ENCODE data around the gene KHDC4. TPM values are rescaled to one million over a fixed set of nuclear protein-coding genes. Genes with fewer than 3 reads are reported as not detected.
A peak's percentile ranks its signal among the peaks of the same experiment; 100 is the strongest.
"Not testable (repeated sequence)": the region's sequence is repeated elsewhere in the genome, so short reads cannot be mapped to it uniquely, and the experiment has no call there.

Gene KHDC4
- total RNA-seq, 3 donors from 2014 or later (not counting 1 experiment from before 2014, with no cell fraction given): 61.9 to 101 (median 85.9) TPM

DNA sequence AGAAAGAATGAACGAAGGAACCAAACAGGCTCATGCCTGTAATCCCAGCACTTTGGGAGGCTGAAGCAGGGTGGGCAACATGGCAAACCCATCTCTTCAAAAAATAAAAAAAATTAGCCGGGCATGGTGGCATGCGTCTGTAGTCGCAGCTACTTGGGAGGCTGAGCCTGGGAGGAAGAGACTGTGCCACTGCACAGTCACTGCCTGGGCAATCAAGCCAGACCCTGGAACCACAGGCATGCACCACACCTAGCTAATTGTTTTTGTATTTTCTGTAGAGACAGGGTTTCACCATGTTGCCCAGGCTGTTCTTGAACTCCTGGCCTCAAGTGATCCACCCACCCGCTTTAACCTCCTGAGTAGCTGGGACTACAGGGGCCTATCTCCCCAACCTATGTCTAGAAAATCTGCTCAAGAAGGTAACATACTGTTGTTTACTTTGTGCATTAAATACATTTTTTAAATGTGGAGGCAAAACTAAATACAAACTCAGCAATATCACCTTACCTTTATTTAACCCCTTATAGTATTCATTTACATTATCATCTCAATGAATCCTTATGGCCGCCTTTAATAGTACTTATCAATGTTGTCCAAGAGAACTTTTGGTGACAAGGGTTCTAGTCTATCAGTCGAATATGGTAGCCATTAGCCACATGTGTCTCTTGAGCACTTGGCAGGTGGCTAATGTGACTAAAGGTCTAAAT is 2.7 kb downstream of the KHDC4 start:
- ATAC-seq: no peak
- H3K4me3 ChIP-seq (ENCODE audit: low read length): no peak overlapping the region
- no peaks in the 10 kb centered on the region for H3K27me3 ChIP-seq (ENCODE audit: control insufficient read depth, insufficient read depth, low read length)
- intact Hi-C loops (cut with micrococcal nuclease): no loop called here
- H3K4me3 Mint-ChIP-seq: peak overlapping the region; percentile 78
- WGBS (ENCODE audit: insufficient coverage): 86% methylated on average over 6 of the region's 7 CpGs
- H3K36me3 ChIP-seq (ENCODE audit: control insufficient read depth, insufficient read depth, low read length): peaks cover 51% of the 10 kb centered on the region
- TF ChIP-seq, protein P1, sequence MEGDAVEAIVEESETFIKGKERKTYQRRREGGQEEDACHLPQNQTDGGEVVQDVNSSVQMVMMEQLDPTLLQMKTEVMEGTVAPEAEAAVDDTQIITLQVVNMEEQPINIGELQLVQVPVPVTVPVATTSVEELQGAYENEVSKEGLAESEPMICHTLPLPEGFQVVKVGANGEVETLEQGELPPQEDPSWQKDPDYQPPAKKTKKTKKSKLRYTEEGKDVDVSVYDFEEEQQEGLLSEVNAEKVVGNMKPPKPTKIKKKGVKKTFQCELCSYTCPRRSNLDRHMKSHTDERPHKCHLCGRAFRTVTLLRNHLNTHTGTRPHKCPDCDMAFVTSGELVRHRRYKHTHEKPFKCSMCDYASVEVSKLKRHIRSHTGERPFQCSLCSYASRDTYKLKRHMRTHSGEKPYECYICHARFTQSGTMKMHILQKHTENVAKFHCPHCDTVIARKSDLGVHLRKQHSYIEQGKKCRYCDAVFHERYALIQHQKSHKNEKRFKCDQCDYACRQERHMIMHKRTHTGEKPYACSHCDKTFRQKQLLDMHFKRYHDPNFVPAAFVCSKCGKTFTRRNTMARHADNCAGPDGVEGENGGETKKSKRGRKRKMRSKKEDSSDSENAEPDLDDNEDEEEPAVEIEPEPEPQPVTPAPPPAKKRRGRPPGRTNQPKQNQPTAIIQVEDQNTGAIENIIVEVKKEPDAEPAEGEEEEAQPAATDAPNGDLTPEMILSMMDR (IDR thresholded peaks at IDR 0.05): no peak
- DNase-seq: no peak
- peak overlapping the region in 1 of 2 donors; percentile 58 for H3K27ac Mint-ChIP-seq
- H3K36me3 Mint-ChIP-seq: peaks cover 13% of the 10 kb centered on the region
- H3K9me3 ChIP-seq (ENCODE audit: control insufficient read depth, insufficient read depth, low read length): no peaks in the 10 kb centered on the region
- H3K27ac ChIP-seq (ENCODE audit: low read length): no peak overlapping the region
- no peaks in the 10 kb centered on the region for H3K27me3 Mint-ChIP-seq (ENCODE audit: low read depth in 2 of 2)
- peaks cover 31% of the 10 kb centered on the region for H3K4me1 ChIP-seq (ENCODE audit: control insufficient read depth, insufficient read depth, low read length)
- H3K9me3 Mint-ChIP-seq: no peaks in the 10 kb centered on the region
- peaks cover 22 to 24% of the 10 kb centered on the region in 2 donors for H3K4me1 Mint-ChIP-seq

DNA sequence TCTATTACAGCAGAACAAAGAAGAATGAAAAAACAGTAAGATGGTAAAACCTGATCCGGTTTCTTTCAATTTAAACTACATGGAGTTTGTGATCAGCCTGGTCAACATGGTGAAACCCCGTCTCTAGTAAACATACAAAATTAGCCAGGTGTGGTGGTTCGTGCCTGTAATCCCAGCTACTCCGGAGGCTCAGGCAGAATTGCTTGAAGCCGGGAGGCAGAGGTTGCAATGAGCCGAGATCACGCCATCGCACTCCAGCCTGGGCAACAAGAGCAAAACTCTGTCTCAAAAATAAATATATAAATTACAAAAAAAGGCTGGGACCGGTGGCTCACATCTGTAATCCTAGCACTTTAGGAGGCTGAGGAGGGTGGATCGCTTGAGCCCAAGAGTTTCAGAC is 3.5 kb downstream of the KHDC4 start:
- H3K27ac ChIP-seq (ENCODE audit: low read length); H3K27me3 Mint-ChIP-seq (ENCODE audit: low read depth in 2 of 2); intact Hi-C loops (cut with micrococcal nuclease); H3K27me3 ChIP-seq (ENCODE audit: control insufficient read depth, insufficient read depth, low read length); H3K9me3 ChIP-seq (ENCODE audit: control insufficient read depth, insufficient read depth, low read length); ATAC-seq; H3K9me3 Mint-ChIP-seq; H3K4me3 ChIP-seq (ENCODE audit: low read length); DNase-seq: not testable (repeated sequence)
- Mint-ChIP-seq H3K36me3 (peaks cover 13% of the 10 kb centered on the region), H3K27ac (peak overlapping the region in 1 of 2 donors; percentile 58), H3K4me3 (peak overlapping the region; percentile 78), H3K4me1 (peaks cover 22 to 24% of the 10 kb centered on the region in 2 donors)
- Histone ChIP-seq H3K4me1 (ENCODE audit: control insufficient read depth, insufficient read depth, low read length) (peaks cover 31% of the 10 kb centered on the region), H3K36me3 (ENCODE audit: control insufficient read depth, insufficient read depth, low read length) (peaks cover 58% of the 10 kb centered on the region)
- WGBS (ENCODE audit: insufficient coverage): 92% methylated on average over 9 of the region's 10 CpGs

DNA sequence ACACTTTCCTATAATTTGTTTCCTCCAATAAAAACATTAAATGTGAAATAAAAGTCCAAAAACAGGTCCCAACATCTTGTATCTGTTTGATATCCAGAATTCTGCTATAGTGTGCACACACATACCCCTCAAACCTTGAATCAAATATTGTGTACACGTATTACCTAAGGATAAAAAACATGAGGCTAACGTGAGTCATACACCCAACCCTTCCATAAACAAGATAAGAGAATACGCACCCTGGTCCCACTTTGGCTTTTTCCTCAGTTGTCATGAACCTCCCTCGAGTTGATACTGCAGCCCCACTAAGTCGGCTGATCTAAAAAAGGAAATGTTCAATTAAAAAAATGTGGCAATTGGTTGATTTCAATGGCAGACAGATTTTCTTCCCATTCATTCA is 5.2 kb downstream of the KHDC4 start:
- ATAC-seq (no peak), DNase-seq (no peak)
- Histone ChIP-seq H3K27me3 (ENCODE audit: control insufficient read depth, insufficient read depth, low read length) (no peaks in the 10 kb centered on the region), H3K9me3 (ENCODE audit: control insufficient read depth, insufficient read depth, low read length) (no peaks in the 10 kb centered on the region), H3K27ac (ENCODE audit: low read length) (no peak overlapping the region), H3K36me3 (ENCODE audit: control insufficient read depth, insufficient read depth, low read length) (peaks cover 73% of the 10 kb centered on the region), H3K4me3 (ENCODE audit: low read length) (no peak overlapping the region), H3K4me1 (ENCODE audit: control insufficient read depth, insufficient read depth, low read length) (peaks cover 24% of the 10 kb centered on the region)
- 94% methylated on average over 5 of the region's 5 CpGs for WGBS (ENCODE audit: insufficient coverage)
- H3K4me3 Mint-ChIP-seq: no peak overlapping the region
- H3K36me3 Mint-ChIP-seq: peaks cover 13% of the 10 kb centered on the region
- TF ChIP-seq, protein P1 (IDR thresholded peaks at IDR 0.05): no peak
- H3K27ac Mint-ChIP-seq: peak overlapping the region; percentile 62 to 69
- intact Hi-C loops (cut with micrococcal nuclease): no loop called here
- H3K27me3 Mint-ChIP-seq (ENCODE audit: low read depth in 2 of 2): no peaks in the 10 kb centered on the region
- H3K9me3 Mint-ChIP-seq: no peaks in the 10 kb centered on the region
- H3K4me1 Mint-ChIP-seq: peaks cover 22 to 24% of the 10 kb centered on the region in 2 donors

DNA sequence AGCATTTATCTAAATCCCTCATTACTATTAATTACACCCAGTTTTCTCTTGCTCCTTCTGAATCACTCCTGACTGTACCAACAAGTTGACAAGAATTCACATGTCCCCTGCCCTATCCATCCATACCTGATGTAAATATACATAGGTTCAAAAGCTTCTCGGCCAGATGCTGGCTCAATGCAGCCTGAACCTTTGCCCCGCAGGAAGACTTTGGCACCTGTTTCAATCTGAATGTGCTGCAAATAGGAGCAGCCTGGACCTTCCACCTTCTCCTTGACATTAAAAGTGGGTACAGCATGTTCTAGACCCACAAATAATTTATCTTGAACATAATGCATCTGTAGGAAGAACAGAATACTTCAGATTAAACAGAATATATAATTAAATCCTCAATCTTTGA is 8.7 kb downstream of the KHDC4 start:
- Mint-ChIP-seq H3K27ac (peak overlapping the region in 1 of 2 donors; percentile 10), H3K4me1 (peaks cover 10 to 16% of the 10 kb centered on the region in 2 donors), H3K9me3 (no peaks in the 10 kb centered on the region), H3K36me3 (peaks cover 24% of the 10 kb centered on the region), H3K4me3 (no peak overlapping the region), H3K27me3 (ENCODE audit: low read depth in 2 of 2) (no peaks in the 10 kb centered on the region)
- intact Hi-C loops (cut with micrococcal nuclease): no loop called here
- Histone ChIP-seq H3K4me1 (ENCODE audit: control insufficient read depth, insufficient read depth, low read length) (no peaks in the 10 kb centered on the region), H3K36me3 (ENCODE audit: control insufficient read depth, insufficient read depth, low read length) (peaks cover 78% of the 10 kb centered on the region), H3K27ac (ENCODE audit: low read length) (no peak overlapping the region), H3K27me3 (ENCODE audit: control insufficient read depth, insufficient read depth, low read length) (no peaks in the 10 kb centered on the region), H3K4me3 (ENCODE audit: low read length) (no peak overlapping the region), H3K9me3 (ENCODE audit: control insufficient read depth, insufficient read depth, low read length) (no peaks in the 10 kb centered on the region)
- TF ChIP-seq, protein P1 (IDR thresholded peaks at IDR 0.05): no peak
- ATAC-seq (no peak), DNase-seq (no peak)
- 95% methylated on average over 2 of the region's 2 CpGs for WGBS (ENCODE audit: insufficient coverage)
